Activated B cell treated with CpG ODN at 0.5 μM for 24 hours (primary cell): ENCODE measurements around the gene SLC38A11. TPM values are rescaled to one million over a fixed set of nuclear protein-coding genes. Genes with fewer than 3 reads are reported as not detected.

ENCODE experiments used
- ATAC-seq: fragments of 200-7000 bp; cut with Tn5 transposase; one replicate; pipeline ENCODE4 v1.10.0; 2021; ENCODE audit warnings: low read depth, mild to moderate bottlenecking, moderate library complexity
- CTCF ChIA-PET: fragments of 350-600 bp; sonication (Branson Sonifier 250); formaldehyde crosslinking; loops from one replicate; lab custom pipeline; 2021; ENCODE audit warnings: antibody characterized with exemption; lab: Charles Lee
- POLR2A ChIA-PET: fragments of 350-600 bp; sonication (Branson Sonifier 250); formaldehyde crosslinking; loops from one replicate; lab custom pipeline; 2021; ENCODE audit warnings: antibody characterized with exemption; lab: Charles Lee
- DNase-seq: peaks from one replicate; pipeline ENCODE4 v3.0.0; 2022
- H3K27ac Mint-ChIP-seq: one replicate; pipeline ENCODE4 v1.8.0; 2020; ENCODE audit warnings: mixed read lengths
- H3K27me3 Mint-ChIP-seq: one replicate; pipeline ENCODE4 v1.8.0; 2021; ENCODE audit warnings: mixed read lengths
- H3K36me3 Mint-ChIP-seq: one replicate; pipeline ENCODE4 v1.8.0; 2021; ENCODE audit warnings: low read depth, mixed read lengths
- H3K4me1 Mint-ChIP-seq: one replicate; pipeline ENCODE4 v1.8.0; 2021; ENCODE audit warnings: mixed read lengths
- H3K4me3 Mint-ChIP-seq: one replicate; pipeline ENCODE4 v1.8.0; 2020; ENCODE audit warnings: mild to moderate bottlenecking, mixed read lengths
- H3K9me3 Mint-ChIP-seq: one replicate; pipeline ENCODE4 v1.8.0; 2020; ENCODE audit warnings: mixed read lengths
- intact Hi-C: fragments of 100-400 bp; cut with micrococcal nuclease; formaldehyde crosslinking; loops from one replicate; pipeline ENCODE4 v1.15.1; 2024
- total RNA-seq: library from RNA; stranded (reverse); gene quantifications from 2 replicates; pipeline ENCODE4 v1.2.3, GENCODE V29; 2022
- TF ChIP-seq, protein P1 (sequence below): fragments of 200-600 bp; IDR thresholded peaks from one replicate; pipeline ENCODE4 v1.8.0; 2022; ENCODE audit warnings: antibody characterized with exemption, mild to moderate bottlenecking

SLC38A11 gene
- total RNA-seq, 1 donor from 2014 or later, result 2.6 TPM

DNA sequence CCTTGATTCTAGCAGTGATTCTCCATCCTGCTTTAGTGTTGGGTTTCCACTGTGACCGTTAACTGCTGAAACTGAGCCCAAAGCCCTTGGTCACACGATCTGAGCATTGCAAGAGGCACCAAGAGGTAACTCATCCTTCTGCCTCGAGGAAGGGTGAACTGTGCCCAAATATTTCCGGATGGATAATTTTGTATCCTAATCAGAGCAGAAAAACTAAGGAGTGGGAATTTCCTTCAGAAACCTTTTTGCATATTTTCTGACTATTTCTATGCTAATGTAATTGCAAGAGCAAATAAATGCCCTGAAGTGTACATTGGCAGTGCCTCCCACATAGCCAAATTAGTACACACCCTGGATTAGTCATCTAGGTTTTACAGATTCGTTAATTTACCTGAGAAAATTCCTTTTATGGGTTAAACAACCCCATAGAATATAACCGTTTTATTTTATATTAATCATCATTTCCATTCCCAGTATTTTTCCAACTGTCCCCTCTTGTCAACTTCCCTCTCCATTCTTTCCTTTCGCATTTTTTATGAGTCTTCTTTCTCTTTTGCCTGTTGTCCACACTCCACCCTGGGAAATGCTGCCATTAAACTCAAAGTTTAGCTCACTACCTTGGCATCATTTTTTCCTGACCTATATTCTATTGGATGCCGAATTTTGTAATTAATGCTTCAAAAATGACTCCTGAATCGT is 82.0 kb downstream of the SLC38A11 start:
- intact Hi-C loops, result no loop called here
- TF ChIP-seq, protein P1, sequence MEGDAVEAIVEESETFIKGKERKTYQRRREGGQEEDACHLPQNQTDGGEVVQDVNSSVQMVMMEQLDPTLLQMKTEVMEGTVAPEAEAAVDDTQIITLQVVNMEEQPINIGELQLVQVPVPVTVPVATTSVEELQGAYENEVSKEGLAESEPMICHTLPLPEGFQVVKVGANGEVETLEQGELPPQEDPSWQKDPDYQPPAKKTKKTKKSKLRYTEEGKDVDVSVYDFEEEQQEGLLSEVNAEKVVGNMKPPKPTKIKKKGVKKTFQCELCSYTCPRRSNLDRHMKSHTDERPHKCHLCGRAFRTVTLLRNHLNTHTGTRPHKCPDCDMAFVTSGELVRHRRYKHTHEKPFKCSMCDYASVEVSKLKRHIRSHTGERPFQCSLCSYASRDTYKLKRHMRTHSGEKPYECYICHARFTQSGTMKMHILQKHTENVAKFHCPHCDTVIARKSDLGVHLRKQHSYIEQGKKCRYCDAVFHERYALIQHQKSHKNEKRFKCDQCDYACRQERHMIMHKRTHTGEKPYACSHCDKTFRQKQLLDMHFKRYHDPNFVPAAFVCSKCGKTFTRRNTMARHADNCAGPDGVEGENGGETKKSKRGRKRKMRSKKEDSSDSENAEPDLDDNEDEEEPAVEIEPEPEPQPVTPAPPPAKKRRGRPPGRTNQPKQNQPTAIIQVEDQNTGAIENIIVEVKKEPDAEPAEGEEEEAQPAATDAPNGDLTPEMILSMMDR, result no peak
- DNase-seq, result no peak
- no peak for ATAC-seq
- CTCF ChIA-PET, result no interaction called here
- H3K27ac Mint-ChIP-seq, result no peak overlapping the region
- H3K27me3 Mint-ChIP-seq, result no peaks in the 10 kb centered on the region
- POLR2A ChIA-PET, result no interaction called here
- no peak overlapping the region for H3K4me3 Mint-ChIP-seq
- no peaks in the 10 kb centered on the region for H3K9me3 Mint-ChIP-seq
- H3K36me3 Mint-ChIP-seq, result no peaks in the 10 kb centered on the region
- H3K4me1 Mint-ChIP-seq, result peaks cover 20% of the 10 kb centered on the region

DNA sequence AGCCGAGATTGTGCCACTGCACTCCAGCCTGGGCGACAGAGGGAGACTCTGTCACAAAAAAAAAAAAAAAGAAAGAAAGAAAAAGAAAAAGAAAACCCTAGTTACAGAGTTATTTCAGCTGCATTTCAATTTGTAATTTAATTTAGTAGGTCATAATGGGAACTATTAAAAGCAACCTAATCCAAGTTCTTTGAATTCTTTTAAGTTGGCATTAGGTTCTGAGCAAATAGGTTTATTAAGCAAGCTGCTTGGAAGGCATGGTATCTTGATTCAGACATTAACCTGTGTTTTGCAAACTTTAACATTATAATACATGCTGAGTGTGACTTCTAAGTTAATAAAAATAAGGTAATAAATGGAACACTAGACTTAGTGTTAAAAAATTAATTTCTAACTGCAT is 83.9 kb downstream of the SLC38A11 start:
- H3K27ac Mint-ChIP-seq, result no peak overlapping the region
- POLR2A ChIA-PET, result interaction anchor here (0.6 kb wide), 1 partner anchor 27 kb away, joined by 4 read pairs; no protein-coding TSS in a partner anchor
- intact Hi-C loops, result no loop called here

DNA sequence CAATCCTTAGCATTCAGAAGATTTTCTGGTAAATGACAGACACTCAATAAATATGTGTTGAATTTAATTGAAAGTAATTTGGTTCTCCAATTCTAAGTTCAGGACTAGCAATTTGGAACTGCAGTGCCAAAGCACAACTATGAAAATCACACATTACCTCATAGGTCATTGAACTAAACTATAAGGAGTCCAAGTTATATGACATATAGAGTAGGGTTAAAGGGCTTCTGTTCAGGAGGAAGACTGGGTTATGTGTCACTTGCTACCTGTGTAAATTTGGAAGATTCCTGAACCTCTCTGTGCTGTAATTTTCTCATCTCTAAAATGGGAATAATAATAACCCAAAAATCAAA is 85.9 kb downstream of the SLC38A11 start:
- DNase-seq (no peak), ATAC-seq (no peak)
- TF ChIP-seq, protein P1, result no peak
- ChIA-PET CTCF (no interaction called here), POLR2A (no interaction called here)
- Mint-ChIP-seq H3K4me1 (peaks cover 41% of the 10 kb centered on the region), H3K27ac (no peak overlapping the region), H3K4me3 (no peak overlapping the region), H3K9me3 (peaks cover 3% of the 10 kb centered on the region), H3K27me3 (no peaks in the 10 kb centered on the region), H3K36me3 (no peaks in the 10 kb centered on the region)
- intact Hi-C loops, result loop anchor here (1.0 kb wide), 1 partner anchor 8 kb away; no protein-coding TSS in a partner anchor

More for the DNA sequence above, 83.9 kb downstream of the SLC38A11 start:
- TF ChIP-seq, protein P1, result no peak
- no peak for ATAC-seq
- no peak overlapping the region for H3K4me3 Mint-ChIP-seq
- H3K27me3 Mint-ChIP-seq, result no peaks in the 10 kb centered on the region
- peaks cover 25% of the 10 kb centered on the region for H3K4me1 Mint-ChIP-seq
- DNase-seq, result no peak
- CTCF ChIA-PET, result no interaction called here
- H3K9me3 Mint-ChIP-seq, result no peaks in the 10 kb centered on the region
- no peaks in the 10 kb centered on the region for H3K36me3 Mint-ChIP-seq

DNA sequence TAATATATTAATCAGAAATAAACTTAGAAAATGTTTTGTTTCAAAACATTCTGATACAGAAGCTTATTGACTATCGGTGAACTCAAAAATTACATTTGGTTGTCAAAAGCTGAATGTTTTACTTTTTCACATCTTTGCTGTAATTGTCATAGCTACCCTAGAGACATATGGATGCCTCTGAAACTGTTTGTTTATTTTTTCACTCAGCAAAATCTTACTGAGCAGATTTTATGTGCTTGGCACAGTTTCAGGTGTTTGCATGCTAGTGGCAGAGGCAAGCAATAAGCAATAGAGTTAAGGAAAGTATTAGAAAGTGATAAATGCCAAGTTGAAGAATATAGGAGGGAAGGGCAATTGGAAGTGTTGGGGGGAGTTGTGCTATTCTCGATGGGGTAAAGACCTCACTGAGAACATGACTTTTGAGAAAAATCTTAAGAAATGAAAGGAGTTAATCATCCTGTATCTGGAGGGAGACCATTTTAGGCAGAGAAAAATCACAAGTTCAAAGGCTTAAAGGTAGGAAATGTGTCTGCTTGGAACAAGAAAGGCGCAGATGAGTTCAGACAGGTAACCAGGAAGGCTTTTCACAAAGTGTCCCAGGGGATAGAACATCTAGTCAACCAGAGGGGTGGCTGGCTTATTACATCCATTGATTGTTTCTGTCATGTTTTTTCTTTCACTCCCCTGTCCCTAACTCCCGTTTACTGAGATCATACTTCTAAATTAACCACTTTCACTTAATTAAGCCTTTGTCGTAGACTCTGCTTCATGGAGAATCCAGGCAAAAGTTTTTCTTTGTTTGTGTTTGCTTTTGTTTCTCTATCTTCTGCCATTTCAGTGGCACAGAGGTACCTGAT is 86.5 kb downstream of the SLC38A11 start:
- TF ChIP-seq, protein P1, result no peak
- Mint-ChIP-seq H3K4me3 (no peak overlapping the region), H3K4me1 (peaks cover 41% of the 10 kb centered on the region), H3K27me3 (no peaks in the 10 kb centered on the region), H3K36me3 (no peaks in the 10 kb centered on the region), H3K27ac (peak overlapping the region; percentile 32), H3K9me3 (peaks cover 3% of the 10 kb centered on the region)
- ATAC-seq (no peak), DNase-seq (no peak)
- ChIA-PET CTCF (no interaction called here), POLR2A (no interaction called here)
- intact Hi-C loops, result loop anchor here (1.0 kb wide), 1 partner anchor 9 kb away; no protein-coding TSS in a partner anchor
